Upper lobe of right lung (tissue), 1 donor: ENCODE results near the gene RAD51B. TPM values are rescaled to one million over a fixed set of nuclear protein-coding genes. Genes with fewer than 3 reads are reported as not detected.

ENCODE experiments used
- ATAC-seq: fragments of 200-7000 bp; cut with Tn5 transposase; one replicate; pipeline ENCODE4 v1.9.1; 2020; ENCODE audit warnings: mild to moderate bottlenecking, moderate library complexity
- DNase-seq: peaks from one replicate; pipeline ENCODE4 v3.0.0-alpha.2; 2020
- H3K27ac ChIP-seq: fragments of 200-600 bp; one replicate; pipeline ENCODE4 v1.8.0; 2022
- H3K27me3 ChIP-seq: fragments of 200-600 bp; one replicate; pipeline ENCODE4 v1.8.0; 2022; ENCODE audit warnings: mild to moderate bottlenecking
- H3K36me3 ChIP-seq: fragments of 200-600 bp; one replicate; pipeline ENCODE4 v1.8.0; 2022
- H3K4me1 ChIP-seq: fragments of 200-600 bp; one replicate; pipeline ENCODE4 v1.8.0; 2022
- H3K4me3 ChIP-seq: fragments of 200-600 bp; one replicate; pipeline ENCODE4 v1.8.0; 2022; ENCODE audit warnings: mild to moderate bottlenecking
- H3K9me3 ChIP-seq: fragments of 200-600 bp; one replicate; pipeline ENCODE4 v1.8.0; 2022
- CTCF ChIP-seq: fragments of 200-600 bp; IDR thresholded peaks from one replicate; pipeline ENCODE4 v1.8.0; 2022; ENCODE audit warnings: antibody characterized with exemption
- intact Hi-C: fragments of 100-400 bp; cut with DNase I; formaldehyde crosslinking; loops from one replicate; pipeline ENCODE4 v1.11.0; 2022
- total RNA-seq: library from RNA; stranded (reverse); fragmentation: NEBNext Ultra II Directional; extraction: Animal tissue kit (Norgen Biotek cat#: 25700); gene quantifications from one replicate; pipeline ENCODE4 v1.2.1, GENCODE V29; 2021
- donor health status: DM: no; HTN: yes; CAD: no; lungs with severe emphysema.

RAD51B gene
- total RNA-seq, 1 donor from 2014 or later = 11.5 TPM

GRCh38 chr14:68467425-68467824 is 647.8 kb downstream of the RAD51B start:
- Histone ChIP-seq H3K36me3 (no peaks in the 10 kb centered on the region), H3K27me3 (no peaks in the 10 kb centered on the region), H3K4me1 (peaks cover 33% of the 10 kb centered on the region), H3K27ac (peak overlapping the region; percentile 28), H3K4me3 (no peak overlapping the region), H3K9me3 (no peaks in the 10 kb centered on the region)
- peak; percentile 62 for ATAC-seq
- TF ChIP-seq CTCF = no peak
- intact Hi-C loops = no loop called here
- DNase-seq = no peak

GRCh38 chr14:68468437-68469207 is 649.0 kb downstream of the RAD51B start:
- H3K4me3 ChIP-seq = no peak overlapping the region
- peaks cover 33% of the 10 kb centered on the region for H3K4me1 ChIP-seq
- intact Hi-C loops = no loop called here
- no peak for TF ChIP-seq CTCF
- ATAC-seq (peak; percentile 45), DNase-seq (no peak)
- H3K27ac ChIP-seq = peak overlapping the region; percentile 45
- no peaks in the 10 kb centered on the region for H3K9me3 ChIP-seq
- no peaks in the 10 kb centered on the region for H3K36me3 ChIP-seq
- no peaks in the 10 kb centered on the region for H3K27me3 ChIP-seq

GRCh38 chr14:68469208-68469713 is 649.7 kb downstream of the RAD51B start:
- peaks cover 31% of the 10 kb centered on the region for H3K4me1 ChIP-seq
- DNase-seq = no peak
- no peak for ATAC-seq
- H3K36me3 ChIP-seq = no peaks in the 10 kb centered on the region
- intact Hi-C loops = no loop called here
- no peak overlapping the region for H3K4me3 ChIP-seq
- TF ChIP-seq CTCF = no peak
- no peaks in the 10 kb centered on the region for H3K9me3 ChIP-seq
- H3K27me3 ChIP-seq = no peaks in the 10 kb centered on the region
- peak overlapping the region; percentile 45 for H3K27ac ChIP-seq

GRCh38 chr14:68470361-68470760 is 650.8 kb downstream of the RAD51B start:
- no peaks in the 10 kb centered on the region for H3K27me3 ChIP-seq
- TF ChIP-seq CTCF = no peak
- H3K4me3 ChIP-seq = no peak overlapping the region
- no peak for ATAC-seq
- H3K27ac ChIP-seq = no peak overlapping the region
- intact Hi-C loops = no loop called here
- DNase-seq = no peak
- peaks cover 25% of the 10 kb centered on the region for H3K4me1 ChIP-seq
- H3K36me3 ChIP-seq = no peaks in the 10 kb centered on the region
- H3K9me3 ChIP-seq = no peaks in the 10 kb centered on the region

GRCh38 chr14:68471029-68471963 is 651.7 kb downstream of the RAD51B start:
- intact Hi-C loops = no loop called here
- no peaks in the 10 kb centered on the region for H3K27me3 ChIP-seq

More at GRCh38 chr14:68471029-68471963, 651.7 kb downstream of the RAD51B start:
- Histone ChIP-seq H3K4me3 (no peak overlapping the region), H3K4me1 (peaks cover 25% of the 10 kb centered on the region), H3K36me3 (no peaks in the 10 kb centered on the region), H3K27ac (no peak overlapping the region), H3K9me3 (no peaks in the 10 kb centered on the region)
- no peak for ATAC-seq
- TF ChIP-seq CTCF = no peak
- DNase-seq = no peak
